LNCaP clone FGC (cell line): ENCODE results near the gene ZNF497.

Experiments used
- DNase-seq: peaks from one replicate; pipeline ENCODE4 v3.0.0-alpha.2; 2011; ENCODE audit warnings: low read depth
- H3K4me3 ChIP-seq: 2 replicates; pipeline ENCODE4 v1.5.1; 2011; ENCODE audit warnings: mild to moderate bottlenecking, low read depth, low read length, control low read depth
- TF ChIP-seq, protein P1 (sequence below): IDR thresholded peaks from 2 replicates; pipeline ENCODE4 v1.5.1; 2012; ENCODE audit warnings: mild to moderate bottlenecking; ENCODE audit not compliant: control insufficient read depth, insufficient read depth; ENCODE audit errors: extremely low read depth

The ZNF497 gene

DNA sequence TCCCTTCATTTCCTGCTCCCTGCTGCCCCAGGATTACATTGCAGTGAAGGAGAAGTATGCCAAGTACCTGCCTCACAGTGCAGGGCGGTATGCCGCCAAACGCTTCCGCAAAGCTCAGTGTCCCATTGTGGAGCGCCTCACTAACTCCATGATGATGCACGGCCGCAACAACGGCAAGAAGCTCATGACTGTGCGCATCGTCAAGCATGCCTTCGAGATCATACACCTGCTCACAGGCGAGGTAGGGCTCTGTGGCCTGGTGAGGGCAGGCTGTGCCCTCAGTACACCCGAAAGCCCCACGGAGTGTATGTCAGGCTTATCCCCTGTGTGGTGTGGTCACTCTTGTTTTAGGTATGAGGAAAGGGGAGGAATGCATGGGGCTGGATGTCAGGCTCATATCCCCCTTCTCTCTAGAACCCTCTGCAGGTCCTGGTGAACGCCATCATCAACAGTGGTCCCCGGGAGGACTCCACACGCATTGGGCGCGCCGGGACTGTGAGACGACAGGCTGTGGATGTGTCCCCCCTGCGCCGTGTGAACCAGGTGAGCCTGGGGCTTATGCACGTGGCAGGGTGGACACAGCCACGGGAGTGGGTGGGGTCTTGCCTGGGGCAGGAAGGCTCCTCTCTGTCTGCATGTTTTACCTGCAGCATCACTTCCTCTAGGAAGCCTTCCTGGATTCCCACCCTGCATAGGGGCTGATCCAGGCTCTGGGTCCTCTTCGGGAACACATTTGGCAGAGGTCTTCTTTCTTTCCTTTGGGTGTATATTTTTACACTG is 30.6 kb upstream of the ZNF497 start:
- TF ChIP-seq, protein P1, sequence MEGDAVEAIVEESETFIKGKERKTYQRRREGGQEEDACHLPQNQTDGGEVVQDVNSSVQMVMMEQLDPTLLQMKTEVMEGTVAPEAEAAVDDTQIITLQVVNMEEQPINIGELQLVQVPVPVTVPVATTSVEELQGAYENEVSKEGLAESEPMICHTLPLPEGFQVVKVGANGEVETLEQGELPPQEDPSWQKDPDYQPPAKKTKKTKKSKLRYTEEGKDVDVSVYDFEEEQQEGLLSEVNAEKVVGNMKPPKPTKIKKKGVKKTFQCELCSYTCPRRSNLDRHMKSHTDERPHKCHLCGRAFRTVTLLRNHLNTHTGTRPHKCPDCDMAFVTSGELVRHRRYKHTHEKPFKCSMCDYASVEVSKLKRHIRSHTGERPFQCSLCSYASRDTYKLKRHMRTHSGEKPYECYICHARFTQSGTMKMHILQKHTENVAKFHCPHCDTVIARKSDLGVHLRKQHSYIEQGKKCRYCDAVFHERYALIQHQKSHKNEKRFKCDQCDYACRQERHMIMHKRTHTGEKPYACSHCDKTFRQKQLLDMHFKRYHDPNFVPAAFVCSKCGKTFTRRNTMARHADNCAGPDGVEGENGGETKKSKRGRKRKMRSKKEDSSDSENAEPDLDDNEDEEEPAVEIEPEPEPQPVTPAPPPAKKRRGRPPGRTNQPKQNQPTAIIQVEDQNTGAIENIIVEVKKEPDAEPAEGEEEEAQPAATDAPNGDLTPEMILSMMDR: no peak
- DNase-seq: no peak
- no peak overlapping the region for H3K4me3 ChIP-seq

DNA sequence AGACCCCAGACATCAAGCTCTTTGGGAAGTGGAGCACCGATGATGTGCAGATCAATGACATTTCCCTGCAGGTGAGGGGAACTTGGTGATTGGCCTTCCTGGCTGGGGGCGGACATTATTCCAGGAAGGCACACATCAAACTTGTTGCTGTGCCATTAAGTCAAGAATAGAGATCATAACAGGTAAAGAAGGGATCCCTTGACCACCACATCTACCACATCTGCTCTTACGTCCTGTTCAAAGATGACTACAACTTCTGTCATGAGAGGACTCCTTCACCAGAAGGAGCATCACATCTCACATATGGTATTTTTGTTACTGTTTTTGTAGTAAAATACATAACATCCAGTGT is 25.6 kb upstream of the ZNF497 start:
- DNase-seq: no peak
- TF ChIP-seq, protein P1: no peak
- peak overlapping the region; percentile 76 for H3K4me3 ChIP-seq

DNA sequence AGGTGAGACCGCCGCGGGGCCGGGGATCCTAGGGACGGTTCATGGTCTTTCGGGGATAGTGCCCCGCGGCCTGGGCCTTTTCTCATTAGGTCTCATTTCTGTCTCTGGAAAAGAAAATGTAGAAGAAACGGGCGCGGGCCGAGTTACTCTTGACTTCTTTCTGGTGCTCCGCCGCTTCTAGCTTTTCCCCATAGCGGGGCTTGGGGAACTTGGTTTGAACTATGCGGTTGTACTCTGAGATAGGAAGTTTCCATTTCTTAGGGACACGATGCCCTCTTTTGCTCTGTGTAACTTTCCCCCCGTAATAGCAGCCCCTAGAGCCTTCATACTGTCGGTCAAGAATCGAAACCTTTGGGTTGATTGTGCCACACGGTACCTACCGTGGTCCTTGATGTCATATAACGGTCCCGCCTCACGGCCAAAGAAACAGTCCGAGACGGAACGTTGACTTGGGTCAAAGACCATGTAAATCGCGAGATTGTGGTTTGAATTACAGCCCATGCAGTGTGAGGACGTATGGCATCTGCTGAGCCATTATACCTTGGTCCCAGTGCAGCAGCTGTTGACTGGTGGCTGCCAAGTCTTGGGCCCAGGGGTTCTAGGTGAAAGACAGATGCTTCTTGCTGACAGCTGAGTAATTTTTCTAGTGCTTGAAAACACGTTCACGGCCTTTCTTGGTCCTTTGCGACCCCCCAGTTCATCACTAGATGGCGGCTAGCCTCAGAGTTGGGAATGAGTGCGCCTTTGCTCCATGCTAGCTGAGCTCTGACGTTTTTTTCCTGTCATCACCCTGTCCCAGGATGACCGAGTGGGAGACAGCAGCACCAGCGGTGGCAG is 25.0 kb upstream of the ZNF497 start:
- H3K4me3 ChIP-seq: peak overlapping the region; percentile 76
- TF ChIP-seq, protein P1: 0 out of 2 replicates have a peak, but pooled peaks have one; percentile 8
- no peak for DNase-seq

DNA sequence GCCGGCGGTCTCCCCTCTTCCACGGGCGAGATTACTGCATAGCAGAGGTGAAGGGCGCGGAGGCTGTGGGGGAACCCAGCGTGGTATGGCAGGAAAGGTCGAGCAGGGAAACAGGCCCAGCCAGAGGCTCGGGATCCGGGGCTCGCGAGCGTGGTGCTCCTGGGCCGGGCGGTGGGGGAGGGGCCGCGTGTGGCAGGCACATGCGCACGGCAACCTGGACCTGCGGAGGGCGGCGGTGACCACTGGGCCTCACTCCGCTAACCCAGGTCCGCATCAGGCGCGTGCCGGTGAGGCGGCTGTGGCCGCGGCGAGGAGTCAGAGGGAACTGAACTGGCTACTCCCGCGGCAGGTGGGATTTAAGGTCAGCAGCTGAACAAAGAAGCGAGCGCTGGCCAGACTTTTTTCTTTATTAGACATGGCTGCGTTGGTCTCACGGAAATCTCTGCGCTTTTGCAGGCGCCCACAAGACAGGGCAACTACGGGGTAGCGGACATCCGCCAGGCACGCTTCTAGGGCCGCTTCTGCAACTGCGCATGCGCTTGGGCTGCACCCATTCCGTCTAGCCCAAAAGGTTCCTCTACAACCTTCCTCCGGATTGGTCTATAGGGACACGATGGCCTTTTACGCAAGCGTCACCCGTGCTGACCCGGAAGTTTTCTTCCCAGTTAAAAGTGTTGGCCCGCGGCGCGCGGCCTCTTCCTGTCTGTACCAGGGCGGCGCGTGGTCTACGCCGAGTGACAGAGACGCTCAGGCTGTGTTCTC is 24.2 kb upstream of the ZNF497 start, which contains the start of gene RPS5:
RPS5 (plus strand) TSS at position 694 of the 762 bp plus-strand sequence. CDS start 869 bp downstream, outside the sequence.
- peak; percentile 97 for DNase-seq
- H3K4me3 ChIP-seq: peak within 1 kb of the TSS; percentile 76
- TF ChIP-seq, protein P1: no peak

DNA sequence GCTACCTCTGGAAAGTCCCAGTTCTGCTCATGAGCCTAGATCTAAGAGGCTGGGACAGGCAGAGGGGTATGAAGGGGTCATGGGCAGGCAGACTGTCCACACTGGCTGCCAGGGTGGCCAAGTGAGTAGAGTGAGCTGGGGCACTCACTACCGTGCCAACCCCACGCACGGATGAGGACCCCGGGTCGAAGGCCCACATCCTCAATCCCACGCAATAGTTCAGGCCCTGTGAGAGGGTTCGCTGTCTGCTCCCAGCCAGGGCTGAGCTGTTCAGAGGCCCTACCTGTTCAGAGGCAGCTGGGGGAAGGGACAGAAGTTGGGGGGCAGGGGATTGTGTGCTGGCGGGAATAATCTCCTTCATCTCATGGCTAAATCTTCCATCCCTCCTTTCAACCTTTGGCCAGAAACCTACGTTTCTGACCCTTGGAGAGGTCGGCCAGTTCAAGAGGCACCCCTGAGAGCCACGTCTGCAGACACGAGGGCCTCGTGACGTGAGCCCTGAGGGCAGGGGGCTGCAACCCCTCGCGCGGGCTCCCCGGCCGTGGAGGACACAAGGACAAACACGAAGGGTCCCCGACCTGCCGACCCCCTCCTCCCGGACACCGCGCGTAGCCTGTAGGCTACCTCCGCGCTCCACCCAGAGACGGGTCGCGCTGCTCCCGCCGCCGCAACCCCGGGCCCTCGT is 23.5 kb upstream of the ZNF497 start:
- no peak for DNase-seq
- peak overlapping the region; percentile 76 for H3K4me3 ChIP-seq
- TF ChIP-seq, protein P1: no peak

DNA sequence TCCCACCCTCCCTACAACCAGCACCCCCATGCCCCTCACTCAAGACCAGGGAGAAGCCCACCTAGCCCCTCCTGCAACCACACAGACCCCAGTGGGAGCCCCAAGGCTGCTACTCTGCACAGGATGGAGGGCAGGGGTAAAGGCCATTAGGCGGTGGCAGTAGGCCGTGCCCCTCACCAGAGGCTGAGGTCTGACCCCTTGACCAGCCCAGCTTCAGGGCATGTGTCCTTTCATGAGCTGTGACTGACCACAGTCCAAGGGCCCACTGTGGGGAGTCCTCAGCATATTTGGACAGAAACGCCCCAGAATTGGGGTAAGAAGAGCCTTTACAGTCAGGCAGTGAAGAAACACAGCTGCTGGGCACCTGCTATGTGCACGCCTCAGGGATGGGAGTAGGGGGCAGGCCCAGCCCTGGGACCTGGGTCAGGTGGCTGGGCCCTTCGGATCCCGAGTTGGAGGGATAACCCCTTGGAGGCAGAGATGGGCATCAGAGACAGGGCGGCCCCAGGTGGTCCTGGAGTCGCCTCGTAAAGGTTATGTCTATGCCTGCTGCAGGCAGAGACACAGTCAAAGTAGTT is 22.9 kb upstream of the ZNF497 start:
- TF ChIP-seq, protein P1: no peak
- peak overlapping the region; percentile 76 for H3K4me3 ChIP-seq
- no peak for DNase-seq
